Glutamatergic neuron (in vitro differentiated cells): Measurements from ENCODE around the gene AP5Z1. TPM values are rescaled to one million over a fixed set of nuclear protein-coding genes. Genes with fewer than 3 reads are reported as not detected.

Source experiments
- DNase-seq: peaks from one replicate; pipeline ENCODE4 v3.0.0; 2022
- H3K27ac Mint-ChIP-seq: one replicate; pipeline ENCODE4 v1.8.0; 2020; ENCODE audit warnings: mild to moderate bottlenecking, mixed read lengths, inconsistent platforms; ENCODE audit not compliant: unreplicated experiment
- H3K27me3 Mint-ChIP-seq: one replicate; pipeline ENCODE4 v1.8.0; 2020; ENCODE audit warnings: mild to moderate bottlenecking, moderate library complexity, mixed read lengths, inconsistent platforms; ENCODE audit not compliant: unreplicated experiment
- H3K36me3 Mint-ChIP-seq: one replicate; pipeline ENCODE4 v1.8.0; 2020; ENCODE audit warnings: mild to moderate bottlenecking, mixed read lengths, inconsistent platforms; ENCODE audit not compliant: unreplicated experiment
- H3K4me1 Mint-ChIP-seq: one replicate; pipeline ENCODE4 v1.8.0; 2020; ENCODE audit warnings: mild to moderate bottlenecking, low read depth, mixed read lengths, inconsistent platforms; ENCODE audit not compliant: unreplicated experiment
- H3K4me3 Mint-ChIP-seq: one replicate; pipeline ENCODE4 v1.8.0; 2020; ENCODE audit warnings: mild to moderate bottlenecking, mixed read lengths, inconsistent platforms; ENCODE audit not compliant: unreplicated experiment
- H3K9me3 Mint-ChIP-seq: one replicate; pipeline ENCODE4 v1.8.0; 2020; ENCODE audit warnings: mild to moderate bottlenecking, moderate library complexity, mixed read lengths, inconsistent platforms; ENCODE audit not compliant: unreplicated experiment
- CTCF ChIP-seq: fragments of 200-600 bp; sonication (generic); IDR thresholded peaks from one replicate; pipeline ENCODE4 v1.5.0; 2021; ENCODE audit not compliant: partially characterized antibody, unreplicated experiment
- total RNA-seq: library from RNA; stranded (reverse); fragmentation: NEBNext Ultra II Directional; extraction: Animal tissue kit (Norgen Biotek cat#: 25700); gene quantifications from one replicate; pipeline ENCODE4 v1.2.1, GENCODE V29; 2021; ENCODE audit not compliant: unreplicated experiment

The AP5Z1 gene
- total RNA-seq, 1 donor from 2014 or later: 49.8 TPM

GRCh38 chr7:4729266-4729665 is 46.2 kb upstream of the AP5Z1 start:
- no peak for DNase-seq
- Mint-ChIP-seq H3K9me3 (peaks cover 19% of the 10 kb centered on the region), H3K4me1 (peaks cover 26% of the 10 kb centered on the region), H3K27me3 (peaks cover 2% of the 10 kb centered on the region), H3K27ac (peak overlapping the region; percentile 38), H3K4me3 (no peak overlapping the region), H3K36me3 (no peaks in the 10 kb centered on the region)
- TF ChIP-seq CTCF: no peak

- DNase-seq: no peak
- H3K4me1 Mint-ChIP-seq: peaks cover 22% of the 10 kb centered on the region
- no peak overlapping the region for H3K27ac Mint-ChIP-seq
- TF ChIP-seq CTCF: no peak
- no peaks in the 10 kb centered on the region for H3K36me3 Mint-ChIP-seq
- H3K9me3 Mint-ChIP-seq: peaks cover 19% of the 10 kb centered on the region
- no peak overlapping the region for H3K4me3 Mint-ChIP-seq
- no peaks in the 10 kb centered on the region for H3K27me3 Mint-ChIP-seq
These were observed 45.1 kb upstream of the AP5Z1 start for GRCh38 chr7:4730276-4730675.

- H3K9me3 Mint-ChIP-seq: peaks cover 16% of the 10 kb centered on the region
- H3K4me1 Mint-ChIP-seq: peaks cover 18% of the 10 kb centered on the region
- H3K27me3 Mint-ChIP-seq: peaks cover 2% of the 10 kb centered on the region
- no peak overlapping the region for H3K27ac Mint-ChIP-seq
- H3K4me3 Mint-ChIP-seq: no peak overlapping the region
- DNase-seq: no peak
- TF ChIP-seq CTCF: no peak
- no peaks in the 10 kb centered on the region for H3K36me3 Mint-ChIP-seq
These were observed 44.5 kb upstream of the AP5Z1 start for GRCh38 chr7:4730971-4731370.

GRCh38 chr7:4731803-4732202 is 43.6 kb upstream of the AP5Z1 start:
- no peak for TF ChIP-seq CTCF
- Mint-ChIP-seq H3K36me3 (no peaks in the 10 kb centered on the region), H3K27me3 (peaks cover 2% of the 10 kb centered on the region), H3K9me3 (peaks cover 16% of the 10 kb centered on the region), H3K4me1 (peaks cover 17% of the 10 kb centered on the region), H3K4me3 (no peak overlapping the region), H3K27ac (no peak overlapping the region)
- no peak for DNase-seq

GRCh38 chr7:4733936-4734528 is 41.4 kb upstream of the AP5Z1 start:
- H3K4me1 Mint-ChIP-seq: peaks cover 12% of the 10 kb centered on the region
- DNase-seq: no peak
- no peak overlapping the region for H3K4me3 Mint-ChIP-seq
- no peaks in the 10 kb centered on the region for H3K36me3 Mint-ChIP-seq
- H3K27ac Mint-ChIP-seq: peak overlapping the region; percentile 34
- peaks cover 6% of the 10 kb centered on the region for H3K27me3 Mint-ChIP-seq
- no peak for TF ChIP-seq CTCF
- H3K9me3 Mint-ChIP-seq: peaks cover 8% of the 10 kb centered on the region
